SH-SY5Y (cell line): ENCODE results near the gene GMPR.

Source experiments
- GATA2 ChIP-seq: IDR thresholded peaks from 2 replicates; pipeline ENCODE4 v1.6.1; 2011; ENCODE audit warnings: mild to moderate bottlenecking, low read depth, low read length
- GATA3 ChIP-seq: IDR thresholded peaks from 2 replicates; pipeline ENCODE4 v1.6.1; 2011; ENCODE audit warnings: low read depth, mild to moderate bottlenecking, low read length, moderate library complexity

- TF ChIP-seq GATA3 (no peak), GATA2 (no peak)
Observed at GRCh38 chr6:16292432-16292831, 54.0 kb downstream of the GMPR start.
